ENCODE results near the gene PRIM2. TPM values are rescaled to one million over a fixed set of nuclear protein-coding genes. Genes with fewer than 3 reads are reported as not detected.
"Not testable (repeated sequence)": the region's sequence is repeated elsewhere in the genome, so short reads cannot be mapped to it uniquely, and the experiment has no call there.

The PRIM2 gene
- polyA plus RNA-seq, 1 donor: 9.5 TPM

DNA sequence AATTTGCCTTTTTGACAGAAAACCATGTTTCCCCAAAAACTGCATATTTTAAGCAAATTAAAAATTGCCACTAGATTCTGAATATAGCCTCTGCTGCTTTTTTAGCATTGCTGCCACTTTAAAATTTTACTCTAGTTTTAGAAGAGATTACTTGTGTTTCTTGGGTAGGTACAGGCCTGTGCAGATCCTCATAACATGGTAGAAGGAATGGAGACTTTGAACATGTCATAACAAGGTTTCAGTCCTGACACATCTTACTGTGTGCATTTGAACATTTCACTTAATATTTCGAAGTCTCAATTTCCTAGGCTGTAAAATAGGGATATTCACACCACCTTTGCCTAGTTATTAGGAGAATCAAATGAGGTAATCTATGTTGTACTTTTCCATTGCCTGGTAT, 259.6 kb downstream of the PRIM2 start:
- H3K4me3 ChIP-seq (ENCODE audit: low read length); H3K36me3 ChIP-seq (ENCODE audit: control insufficient read depth, insufficient read depth, low read length); H3K9me3 ChIP-seq (ENCODE audit: control insufficient read depth, low read depth, low read length); H3K4me1 ChIP-seq (ENCODE audit: control insufficient read depth, insufficient read depth, low read length); H3K27me3 ChIP-seq (ENCODE audit: control insufficient read depth, insufficient read depth, low read length); DNase-seq; H3K27ac ChIP-seq (ENCODE audit: low read length): not testable (repeated sequence)
- WGBS (ENCODE audit: insufficient coverage, low lambda C conversion rate): no CpG with 5 or more reads among the region's 1 CpG

DNA sequence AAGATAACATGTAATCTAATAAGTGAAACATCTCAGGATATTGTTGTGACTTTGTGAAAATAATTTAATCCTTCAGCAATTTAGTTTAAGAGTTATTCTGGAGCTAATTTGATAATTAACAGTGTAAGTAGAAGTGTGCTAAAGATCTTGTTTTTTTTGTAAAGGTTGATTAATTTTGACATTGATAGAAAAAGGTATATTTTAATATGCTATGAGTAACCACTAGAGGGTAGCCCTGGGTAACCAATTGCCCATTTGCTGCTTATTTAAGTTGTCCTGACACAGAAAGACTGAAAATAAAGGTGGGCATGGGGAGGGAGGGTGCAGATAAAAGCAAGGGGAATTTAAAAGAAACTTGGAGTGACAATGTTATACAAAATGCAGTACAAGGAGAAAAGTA, 262.1 kb downstream of the PRIM2 start:
- H3K9me3 ChIP-seq (ENCODE audit: control insufficient read depth, low read depth, low read length); H3K27me3 ChIP-seq (ENCODE audit: control insufficient read depth, insufficient read depth, low read length); H3K4me1 ChIP-seq (ENCODE audit: control insufficient read depth, insufficient read depth, low read length); H3K4me3 ChIP-seq (ENCODE audit: low read length); H3K36me3 ChIP-seq (ENCODE audit: control insufficient read depth, insufficient read depth, low read length); DNase-seq; H3K27ac ChIP-seq (ENCODE audit: low read length): not testable (repeated sequence)

DNA sequence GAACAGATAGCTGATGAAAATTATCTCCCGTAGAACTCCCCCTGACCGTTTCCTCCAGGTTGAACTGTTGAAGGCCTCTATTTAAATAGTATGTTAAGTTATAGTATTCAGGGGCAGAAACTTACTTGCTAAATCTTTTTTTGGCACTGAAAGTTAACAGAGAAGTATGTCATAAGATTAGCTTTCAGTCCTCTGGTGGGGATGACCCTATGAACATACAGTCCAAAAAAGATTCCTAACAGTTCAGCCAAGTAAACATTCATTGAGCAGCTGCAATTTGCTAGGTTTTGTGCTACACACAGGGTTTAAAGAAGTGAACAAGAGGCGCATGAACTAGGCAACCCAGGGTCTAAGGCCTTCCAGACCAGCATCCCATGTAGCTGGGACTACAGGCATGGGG, 264.2 kb downstream of the PRIM2 start:
- not testable (repeated sequence) for DNase-seq; H3K36me3 ChIP-seq (ENCODE audit: control insufficient read depth, insufficient read depth, low read length); H3K27ac ChIP-seq (ENCODE audit: low read length); H3K27me3 ChIP-seq (ENCODE audit: control insufficient read depth, insufficient read depth, low read length); H3K9me3 ChIP-seq (ENCODE audit: control insufficient read depth, low read depth, low read length); H3K4me3 ChIP-seq (ENCODE audit: low read length); H3K4me1 ChIP-seq (ENCODE audit: control insufficient read depth, insufficient read depth, low read length)
- WGBS (ENCODE audit: insufficient coverage, low lambda C conversion rate): no CpG with 5 or more reads among the region's 3 CpGs

DNA sequence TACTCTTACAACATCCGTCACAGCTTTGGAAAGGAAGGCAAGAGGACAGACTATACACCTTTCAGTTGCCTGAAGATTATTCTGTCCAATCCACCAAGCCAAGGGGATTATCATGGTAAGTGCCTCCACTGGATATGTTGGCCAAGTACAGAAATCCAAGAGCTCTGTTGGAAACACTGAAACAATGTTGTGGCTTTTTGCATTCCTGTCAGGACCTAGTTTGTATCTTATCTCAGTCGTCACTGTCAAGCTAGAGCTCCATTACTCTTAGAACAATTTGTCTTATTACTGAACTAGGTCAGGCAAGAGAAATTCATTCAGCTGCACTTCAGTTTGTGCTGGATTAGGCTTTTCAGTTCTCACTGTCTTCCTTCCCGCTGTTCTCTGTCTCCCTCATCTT, 283.7 kb downstream of the PRIM2 start:
- not testable (repeated sequence) for H3K4me3 ChIP-seq (ENCODE audit: low read length); H3K9me3 ChIP-seq (ENCODE audit: control insufficient read depth, low read depth, low read length); H3K27ac ChIP-seq (ENCODE audit: low read length); H3K27me3 ChIP-seq (ENCODE audit: control insufficient read depth, insufficient read depth, low read length); H3K36me3 ChIP-seq (ENCODE audit: control insufficient read depth, insufficient read depth, low read length); H3K4me1 ChIP-seq (ENCODE audit: control insufficient read depth, insufficient read depth, low read length); DNase-seq
- WGBS (ENCODE audit: insufficient coverage, low lambda C conversion rate): no CpG with 5 or more reads among the region's 3 CpGs

DNA sequence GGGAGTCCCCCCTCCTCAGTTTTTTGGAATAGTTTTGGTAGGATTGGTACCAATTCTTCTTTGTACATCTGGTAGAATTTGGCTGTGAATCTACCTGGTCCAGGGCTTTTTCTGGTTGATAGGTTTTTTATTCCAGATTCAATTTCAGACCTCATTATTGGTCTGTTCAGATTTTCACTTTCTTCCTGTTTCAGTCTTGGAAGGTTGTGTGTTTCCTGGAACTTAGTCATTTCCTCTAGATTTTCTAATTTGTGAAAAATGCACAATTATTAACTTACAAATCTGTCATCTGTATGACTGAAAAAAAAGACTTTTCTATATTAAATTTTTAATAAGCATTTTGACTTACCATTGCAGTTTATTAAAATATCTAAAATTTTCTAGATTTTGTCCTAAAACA, 287.9 kb downstream of the PRIM2 start:
- not testable (repeated sequence) for H3K27me3 ChIP-seq (ENCODE audit: control insufficient read depth, insufficient read depth, low read length); H3K9me3 ChIP-seq (ENCODE audit: control insufficient read depth, low read depth, low read length); DNase-seq; H3K4me1 ChIP-seq (ENCODE audit: control insufficient read depth, insufficient read depth, low read length); H3K27ac ChIP-seq (ENCODE audit: low read length); H3K36me3 ChIP-seq (ENCODE audit: control insufficient read depth, insufficient read depth, low read length); H3K4me3 ChIP-seq (ENCODE audit: low read length)

DNA sequence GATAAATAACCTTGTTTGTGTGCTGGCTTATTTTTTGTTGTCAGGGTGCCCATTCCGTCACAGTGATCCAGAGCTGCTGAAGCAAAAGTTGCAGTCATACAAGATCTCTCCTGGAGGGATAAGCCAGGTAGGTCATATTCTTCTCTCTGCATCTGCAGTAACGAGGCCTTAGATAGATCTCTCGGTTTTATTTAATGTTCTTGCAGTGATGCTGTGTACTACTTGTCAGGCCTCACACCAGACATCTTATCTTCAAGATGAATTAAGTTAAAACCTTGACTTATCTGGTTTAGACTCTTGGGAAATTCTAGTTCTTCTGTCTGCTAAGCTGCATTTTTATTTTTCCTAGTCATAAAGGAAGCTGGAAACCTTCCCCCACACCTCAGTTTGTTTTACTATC, 288.9 kb downstream of the PRIM2 start:
- not testable (repeated sequence) for H3K9me3 ChIP-seq (ENCODE audit: control insufficient read depth, low read depth, low read length); H3K4me1 ChIP-seq (ENCODE audit: control insufficient read depth, insufficient read depth, low read length); H3K36me3 ChIP-seq (ENCODE audit: control insufficient read depth, insufficient read depth, low read length); DNase-seq; H3K4me3 ChIP-seq (ENCODE audit: low read length); H3K27me3 ChIP-seq (ENCODE audit: control insufficient read depth, insufficient read depth, low read length); H3K27ac ChIP-seq (ENCODE audit: low read length)
- WGBS (ENCODE audit: insufficient coverage, low lambda C conversion rate): no CpG with 5 or more reads among the region's 3 CpGs

DNA sequence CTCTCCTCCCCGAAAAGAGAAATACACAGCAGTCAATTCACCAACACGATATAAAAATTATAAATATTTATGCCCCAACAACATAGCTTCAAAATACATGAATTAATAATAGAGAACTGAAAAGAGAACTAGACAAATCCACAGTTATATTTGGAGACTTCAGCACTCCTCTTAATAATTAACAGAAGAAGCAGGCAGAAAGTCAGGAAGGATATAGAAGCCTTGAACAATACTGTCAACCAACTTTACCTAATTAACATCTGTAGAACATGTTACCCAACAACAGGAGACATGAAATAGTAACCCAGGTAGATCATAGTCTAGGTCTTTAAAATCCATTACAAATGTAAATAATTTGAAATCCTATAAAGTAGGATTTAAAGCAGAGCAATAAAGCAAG, 293.2 kb downstream of the PRIM2 start:
- H3K4me1 ChIP-seq (ENCODE audit: control insufficient read depth, insufficient read depth, low read length); H3K4me3 ChIP-seq (ENCODE audit: low read length); DNase-seq; H3K36me3 ChIP-seq (ENCODE audit: control insufficient read depth, insufficient read depth, low read length); H3K27ac ChIP-seq (ENCODE audit: low read length); H3K27me3 ChIP-seq (ENCODE audit: control insufficient read depth, insufficient read depth, low read length); H3K9me3 ChIP-seq (ENCODE audit: control insufficient read depth, low read depth, low read length): not testable (repeated sequence)
- no CpG with 5 or more reads among the region's 2 CpGs for WGBS (ENCODE audit: insufficient coverage, low lambda C conversion rate)

DNA sequence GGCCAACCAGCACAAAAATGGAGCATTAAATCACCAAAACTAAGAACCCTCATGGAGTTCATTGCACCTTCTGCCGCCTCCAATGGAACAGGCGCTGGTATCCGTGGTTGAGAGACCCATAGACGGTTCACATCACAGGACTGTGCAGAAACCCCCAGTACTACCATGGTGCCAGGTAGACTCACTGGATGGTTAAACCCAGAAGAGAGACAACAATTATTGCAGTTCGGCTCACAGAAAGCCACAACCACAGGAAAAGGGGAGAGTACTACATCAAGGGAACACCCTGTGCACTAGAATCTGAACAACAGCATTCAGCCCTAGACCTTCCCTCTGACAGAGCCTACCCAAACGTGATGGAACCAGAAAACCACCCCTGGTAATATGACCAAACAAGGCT, 301.5 kb downstream of the PRIM2 start:
- not testable (repeated sequence) for DNase-seq; H3K27ac ChIP-seq (ENCODE audit: low read length); H3K4me1 ChIP-seq (ENCODE audit: control insufficient read depth, insufficient read depth, low read length); H3K36me3 ChIP-seq (ENCODE audit: control insufficient read depth, insufficient read depth, low read length); H3K9me3 ChIP-seq (ENCODE audit: control insufficient read depth, low read depth, low read length); H3K4me3 ChIP-seq (ENCODE audit: low read length); H3K27me3 ChIP-seq (ENCODE audit: control insufficient read depth, insufficient read depth, low read length)
- no CpG with 5 or more reads among the region's 6 CpGs for WGBS (ENCODE audit: insufficient coverage, low lambda C conversion rate)

DNA sequence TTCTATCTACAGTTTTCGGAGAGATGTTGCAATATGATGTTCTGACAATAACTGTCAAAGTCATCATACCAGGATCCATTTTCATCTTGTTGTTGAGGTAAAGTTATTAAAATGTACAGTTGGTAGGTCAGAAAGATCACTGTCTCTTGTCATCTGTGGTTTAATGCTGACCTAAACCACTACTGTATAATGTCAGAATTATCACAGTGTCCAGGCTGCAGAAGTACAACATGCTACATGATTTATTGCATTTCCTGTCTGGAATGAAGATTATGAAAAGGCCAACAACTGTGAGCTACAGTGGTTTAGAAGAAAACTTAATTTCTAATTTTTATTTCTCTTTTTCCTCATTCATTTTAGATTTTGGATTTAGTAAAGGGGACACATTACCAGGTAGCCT, 314.3 kb downstream of the PRIM2 start:
- not testable (repeated sequence) for DNase-seq; H3K27ac ChIP-seq (ENCODE audit: low read length); H3K4me1 ChIP-seq (ENCODE audit: control insufficient read depth, insufficient read depth, low read length); H3K27me3 ChIP-seq (ENCODE audit: control insufficient read depth, insufficient read depth, low read length); H3K36me3 ChIP-seq (ENCODE audit: control insufficient read depth, insufficient read depth, low read length); H3K9me3 ChIP-seq (ENCODE audit: control insufficient read depth, low read depth, low read length); H3K4me3 ChIP-seq (ENCODE audit: low read length)
- WGBS (ENCODE audit: insufficient coverage, low lambda C conversion rate): no CpG with 5 or more reads among the region's 1 CpG

DNA sequence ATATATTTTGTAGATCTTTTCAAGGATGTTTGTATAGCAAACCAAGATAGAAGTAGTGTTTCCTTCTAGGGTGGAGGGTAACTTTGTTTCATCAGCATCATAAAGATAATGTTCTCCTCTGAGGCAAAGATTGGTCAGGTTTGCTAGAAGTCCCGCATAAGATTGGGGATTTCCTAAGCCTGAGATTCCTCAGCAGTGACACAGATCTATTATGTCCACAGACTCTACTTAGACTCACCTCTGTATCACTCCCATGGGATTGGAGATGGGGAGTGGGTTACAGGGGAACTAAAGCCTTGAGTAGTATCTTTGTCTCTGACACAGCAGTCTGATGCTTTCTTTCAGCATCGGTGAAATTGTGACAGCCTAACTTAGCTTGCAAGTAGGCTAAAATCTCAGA, 341.1 kb downstream of the PRIM2 start:
- WGBS (ENCODE audit: insufficient coverage, low lambda C conversion rate): no CpG with 5 or more reads among the region's 2 CpGs
- H3K27me3 ChIP-seq (ENCODE audit: control insufficient read depth, insufficient read depth, low read length); H3K4me3 ChIP-seq (ENCODE audit: low read length); H3K36me3 ChIP-seq (ENCODE audit: control insufficient read depth, insufficient read depth, low read length); H3K9me3 ChIP-seq (ENCODE audit: control insufficient read depth, low read depth, low read length); H3K4me1 ChIP-seq (ENCODE audit: control insufficient read depth, insufficient read depth, low read length); H3K27ac ChIP-seq (ENCODE audit: low read length); DNase-seq: not testable (repeated sequence)

DNA sequence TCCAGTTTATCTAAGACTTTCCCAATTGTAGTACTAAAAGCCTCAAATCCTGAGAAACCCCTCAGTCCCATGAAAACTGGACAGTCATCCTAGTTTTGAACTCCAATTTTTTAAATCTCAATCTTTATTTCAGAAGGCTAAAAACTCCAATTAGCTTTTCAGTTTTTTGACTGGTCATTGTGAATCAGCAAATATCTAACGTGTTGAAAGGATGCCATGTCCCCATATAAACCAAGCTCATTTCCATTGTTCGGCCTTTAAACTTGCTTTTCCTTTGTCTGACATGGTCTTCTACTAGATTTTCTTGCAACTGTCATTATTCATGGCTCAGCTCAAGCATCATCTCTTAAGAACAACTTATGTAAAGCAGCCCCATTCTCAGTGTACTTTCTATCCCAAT, 342.4 kb downstream of the PRIM2 start:
- H3K4me3 ChIP-seq (ENCODE audit: low read length); H3K9me3 ChIP-seq (ENCODE audit: control insufficient read depth, low read depth, low read length); H3K27ac ChIP-seq (ENCODE audit: low read length); H3K36me3 ChIP-seq (ENCODE audit: control insufficient read depth, insufficient read depth, low read length); H3K4me1 ChIP-seq (ENCODE audit: control insufficient read depth, insufficient read depth, low read length); DNase-seq; H3K27me3 ChIP-seq (ENCODE audit: control insufficient read depth, insufficient read depth, low read length): not testable (repeated sequence)
- WGBS (ENCODE audit: insufficient coverage, low lambda C conversion rate): 100% methylated on average over 1 of the region's 2 CpGs

DNA sequence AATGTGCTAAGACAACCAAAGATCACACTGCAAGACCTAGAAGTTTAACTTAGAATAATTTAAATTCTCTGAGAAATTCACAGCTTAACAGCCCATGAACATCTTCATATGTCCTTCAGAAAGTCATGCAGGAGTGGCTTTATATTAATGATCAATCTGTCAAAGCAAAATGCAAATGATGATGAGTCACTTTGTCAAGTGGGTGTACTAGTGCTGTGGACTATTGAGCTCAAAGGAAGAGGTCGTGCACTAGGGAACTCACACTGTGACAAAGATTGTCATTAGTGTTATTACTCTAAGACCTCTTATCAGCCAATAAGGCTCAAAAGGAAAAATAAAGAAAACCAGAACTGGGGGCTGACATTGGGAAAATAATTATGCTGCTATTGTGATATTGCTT, 343.5 kb downstream of the PRIM2 start:
- not testable (repeated sequence) for H3K9me3 ChIP-seq (ENCODE audit: control insufficient read depth, low read depth, low read length); H3K27ac ChIP-seq (ENCODE audit: low read length); H3K27me3 ChIP-seq (ENCODE audit: control insufficient read depth, insufficient read depth, low read length); DNase-seq; H3K4me3 ChIP-seq (ENCODE audit: low read length); H3K36me3 ChIP-seq (ENCODE audit: control insufficient read depth, insufficient read depth, low read length); H3K4me1 ChIP-seq (ENCODE audit: control insufficient read depth, insufficient read depth, low read length)
- no CpG with 5 or more reads among the region's 1 CpG for WGBS (ENCODE audit: insufficient coverage, low lambda C conversion rate)
